GM12865 (cell line): Measurements from ENCODE around the gene EXOC5.

Experiments used
- DNase-seq: peaks from one replicate; pipeline ENCODE4 v3.0.0; 2010; ENCODE audit warnings: low read depth
- H3K4me3 ChIP-seq: 2 replicates; pipeline ENCODE4 v1.5.1; 2011; ENCODE audit warnings: mild to moderate bottlenecking, low read depth, low read length, control low read depth
- TF ChIP-seq, protein P1 (sequence below): IDR thresholded peaks from 2 replicates; pipeline ENCODE4 v1.5.1; 2011; ENCODE audit warnings: low read length, control low read depth, low read depth, inconsistent platforms; ENCODE audit not compliant: insufficient read depth; ENCODE audit errors: missing control alignments

The EXOC5 gene

DNA sequence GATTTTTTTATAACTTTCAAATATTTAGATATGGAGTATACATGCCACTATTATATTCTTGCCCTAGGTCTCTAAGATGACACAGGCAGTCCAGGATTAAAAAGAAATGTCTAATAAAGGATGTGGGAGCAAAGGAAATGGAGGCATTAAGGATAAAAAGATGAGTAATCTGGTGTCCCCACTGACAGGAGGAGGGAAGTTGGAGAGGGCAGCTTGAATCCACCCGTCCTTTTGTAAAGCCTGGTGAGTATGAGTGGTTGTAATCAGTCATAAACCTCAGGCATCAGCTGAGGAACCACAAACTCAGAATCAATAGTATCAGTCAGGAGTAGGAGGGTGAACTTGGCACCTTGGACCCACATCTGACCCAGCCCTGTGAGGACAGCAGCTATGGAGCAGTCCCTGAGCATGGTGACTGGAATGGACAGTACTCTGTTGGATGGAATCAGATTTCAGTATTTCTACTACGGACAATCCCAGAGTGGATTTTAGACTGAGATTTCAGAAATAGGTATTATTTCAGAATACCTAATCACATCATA, 100.5 kb downstream of the EXOC5 start:
- TF ChIP-seq, protein P1, sequence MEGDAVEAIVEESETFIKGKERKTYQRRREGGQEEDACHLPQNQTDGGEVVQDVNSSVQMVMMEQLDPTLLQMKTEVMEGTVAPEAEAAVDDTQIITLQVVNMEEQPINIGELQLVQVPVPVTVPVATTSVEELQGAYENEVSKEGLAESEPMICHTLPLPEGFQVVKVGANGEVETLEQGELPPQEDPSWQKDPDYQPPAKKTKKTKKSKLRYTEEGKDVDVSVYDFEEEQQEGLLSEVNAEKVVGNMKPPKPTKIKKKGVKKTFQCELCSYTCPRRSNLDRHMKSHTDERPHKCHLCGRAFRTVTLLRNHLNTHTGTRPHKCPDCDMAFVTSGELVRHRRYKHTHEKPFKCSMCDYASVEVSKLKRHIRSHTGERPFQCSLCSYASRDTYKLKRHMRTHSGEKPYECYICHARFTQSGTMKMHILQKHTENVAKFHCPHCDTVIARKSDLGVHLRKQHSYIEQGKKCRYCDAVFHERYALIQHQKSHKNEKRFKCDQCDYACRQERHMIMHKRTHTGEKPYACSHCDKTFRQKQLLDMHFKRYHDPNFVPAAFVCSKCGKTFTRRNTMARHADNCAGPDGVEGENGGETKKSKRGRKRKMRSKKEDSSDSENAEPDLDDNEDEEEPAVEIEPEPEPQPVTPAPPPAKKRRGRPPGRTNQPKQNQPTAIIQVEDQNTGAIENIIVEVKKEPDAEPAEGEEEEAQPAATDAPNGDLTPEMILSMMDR = no peak
- H3K4me3 ChIP-seq = no peak overlapping the region
- no peak for DNase-seq

DNA sequence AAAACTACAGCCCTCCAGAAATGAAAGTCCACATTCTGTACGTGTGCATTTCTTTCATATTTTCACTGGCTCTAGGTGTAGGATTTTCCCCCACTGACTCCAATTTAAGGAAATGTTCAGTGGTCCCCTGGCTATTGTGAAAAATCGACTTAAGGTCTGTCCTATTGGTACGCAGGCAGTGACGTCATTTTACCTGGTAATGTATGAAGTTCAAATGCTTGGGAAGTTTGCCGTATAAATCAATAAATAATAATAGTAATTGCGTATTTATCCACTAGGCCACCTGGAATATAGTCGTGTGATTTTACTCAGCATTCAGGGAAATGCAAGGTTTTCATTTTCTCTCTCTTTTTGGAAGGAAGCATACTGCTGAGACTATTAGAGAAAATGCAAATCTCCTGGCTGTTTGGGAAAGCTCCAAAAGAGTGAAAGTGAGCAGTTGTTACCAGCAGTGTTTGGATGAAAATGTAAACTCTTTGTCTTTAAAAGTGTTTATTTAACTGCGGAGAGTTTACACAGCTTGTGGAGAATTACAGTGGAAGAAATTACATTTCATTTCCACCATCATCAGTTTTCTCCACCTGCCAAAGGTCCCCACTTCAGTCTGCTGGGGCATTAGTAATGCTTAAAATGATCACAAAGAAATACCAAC, 107.0 kb downstream of the EXOC5 start:
- DNase-seq = no peak
- no peak overlapping the region for H3K4me3 ChIP-seq
- TF ChIP-seq, protein P1 = no peak

DNA sequence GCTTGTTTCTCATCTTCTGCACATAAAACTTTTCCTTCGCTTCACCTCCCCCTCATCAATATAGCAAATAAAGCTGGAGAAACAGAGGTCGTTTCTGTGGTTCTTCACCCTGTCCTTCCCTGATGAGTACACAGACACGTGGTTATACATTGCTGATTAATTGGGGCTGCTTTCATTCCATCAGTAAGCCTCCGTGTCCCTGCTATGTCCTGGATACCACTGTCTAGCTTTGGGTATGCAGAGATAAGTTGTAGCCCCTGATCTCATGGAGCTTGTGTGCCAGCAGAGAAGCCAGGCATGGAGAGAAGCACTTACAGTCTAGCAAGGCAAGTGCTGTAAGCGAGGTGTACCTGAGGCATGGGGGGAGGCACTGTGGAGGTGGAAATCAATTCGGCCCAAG, 108.4 kb downstream of the EXOC5 start:
- TF ChIP-seq, protein P1 = no peak
- H3K4me3 ChIP-seq = no peak overlapping the region
- DNase-seq = no peak

DNA sequence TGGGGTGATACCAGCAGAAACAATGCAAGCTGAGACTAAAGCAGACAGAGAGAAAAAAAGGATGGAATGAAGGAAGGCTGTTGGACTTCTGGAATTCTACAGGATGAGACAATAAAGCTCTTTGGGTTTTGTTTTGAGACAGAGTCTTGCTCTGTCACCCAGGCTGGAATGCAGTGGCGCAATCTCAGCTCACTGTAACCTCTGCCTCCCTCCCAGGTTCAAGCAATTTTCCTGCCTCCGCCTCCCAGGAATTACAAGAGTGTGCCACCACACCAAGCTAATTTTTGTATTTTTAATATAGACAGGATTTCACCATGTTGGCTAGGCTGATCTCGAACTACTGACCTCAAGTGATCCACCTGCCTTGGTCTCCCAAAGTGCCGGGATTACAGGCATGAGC, 115.4 kb downstream of the EXOC5 start:
- no peak overlapping the region for H3K4me3 ChIP-seq
- TF ChIP-seq, protein P1 = no peak
- no peak for DNase-seq
